ENCODE data around the gene ATP11C.

GRCh38 chrX:139720979-139721378 lies 211.9 kb downstream of the ATP11C start:
- TF ChIP-seq CTCF (IDR thresholded peaks at IDR 0.05) (no peak), POLR2A (IDR thresholded peaks at IDR 0.05; ENCODE audit: low read length) (no peak), ELK1 (IDR thresholded peaks at IDR 0.05; ENCODE audit: low read depth, low read length) (no peak), HOXA7 (CRISPR knock-in tag; IDR thresholded peaks at IDR 0.05) (no peak), REST (IDR thresholded peaks at IDR 0.05) (no peak), JUNB (IDR thresholded peaks at IDR 0.05) (no peak), JUN (IDR thresholded peaks at IDR 0.05) (no peak), CHD4 (IDR thresholded peaks at IDR 0.05; ENCODE audit: borderline replicate concordance) (no peak), ZSCAN20 (CRISPR knock-in tag; IDR thresholded peaks at IDR 0.05) (no peak)
